RWPE2 (cell line): ENCODE results near the gene GRB10.

ENCODE experiments used
- ATAC-seq: fragments of 200-7000 bp; cut with Tn5 transposase; 3 replicates; pipeline ENCODE4 v1.9.1; 2021; ENCODE audit warnings: low read depth
- DNase-seq: peaks from one replicate; pipeline ENCODE4 v3.0.0-alpha.2; 2020; ENCODE audit warnings: low spot score
- H3K27ac ChIP-seq: fragments of 450-650 bp; 2 replicates; pipeline ENCODE4 v1.5.1; 2017; ENCODE audit warnings: mild to moderate bottlenecking; ENCODE audit not compliant: poor library complexity, severe bottlenecking
- H3K27me3 ChIP-seq: fragments of 250-450 bp; sonication (Bioruptor Pico); 2 replicates; pipeline ENCODE4 v1.5.1; 2021; ENCODE audit warnings: mild to moderate bottlenecking, moderate library complexity; ENCODE audit not compliant: insufficient read depth, poor library complexity, severe bottlenecking
- H3K36me3 ChIP-seq: fragments of 250-450 bp; sonication (Bioruptor Pico); 2 replicates; pipeline ENCODE4 v1.5.1; 2020; ENCODE audit warnings: low read depth, mild to moderate bottlenecking, moderate library complexity
- H3K4me1 ChIP-seq: fragments of 250-450 bp; sonication (Bioruptor Pico); 2 replicates; pipeline ENCODE4 v1.5.1; 2021; ENCODE audit warnings: mild to moderate bottlenecking, moderate library complexity; ENCODE audit not compliant: insufficient read depth, poor library complexity, severe bottlenecking
- H3K4me3 ChIP-seq: fragments of 250-450 bp; sonication (Bioruptor Pico); 2 replicates; pipeline ENCODE4 v1.5.1; 2021; ENCODE audit warnings: mild to moderate bottlenecking, moderate library complexity; ENCODE audit not compliant: severe bottlenecking
- H3K9me3 ChIP-seq: fragments of 250-450 bp; sonication (Bioruptor Pico); 2 replicates; pipeline ENCODE4 v1.5.1; 2021; ENCODE audit warnings: mild to moderate bottlenecking, moderate library complexity; ENCODE audit not compliant: severe bottlenecking
- TF ChIP-seq, protein P1 (sequence below): fragments of 450-650 bp; IDR thresholded peaks from one replicate; pipeline ENCODE4 v1.5.1; 2017; ENCODE audit warnings: mild to moderate bottlenecking, moderate library complexity; ENCODE audit not compliant: poor library complexity, severe bottlenecking

The GRB10 gene

DNA sequence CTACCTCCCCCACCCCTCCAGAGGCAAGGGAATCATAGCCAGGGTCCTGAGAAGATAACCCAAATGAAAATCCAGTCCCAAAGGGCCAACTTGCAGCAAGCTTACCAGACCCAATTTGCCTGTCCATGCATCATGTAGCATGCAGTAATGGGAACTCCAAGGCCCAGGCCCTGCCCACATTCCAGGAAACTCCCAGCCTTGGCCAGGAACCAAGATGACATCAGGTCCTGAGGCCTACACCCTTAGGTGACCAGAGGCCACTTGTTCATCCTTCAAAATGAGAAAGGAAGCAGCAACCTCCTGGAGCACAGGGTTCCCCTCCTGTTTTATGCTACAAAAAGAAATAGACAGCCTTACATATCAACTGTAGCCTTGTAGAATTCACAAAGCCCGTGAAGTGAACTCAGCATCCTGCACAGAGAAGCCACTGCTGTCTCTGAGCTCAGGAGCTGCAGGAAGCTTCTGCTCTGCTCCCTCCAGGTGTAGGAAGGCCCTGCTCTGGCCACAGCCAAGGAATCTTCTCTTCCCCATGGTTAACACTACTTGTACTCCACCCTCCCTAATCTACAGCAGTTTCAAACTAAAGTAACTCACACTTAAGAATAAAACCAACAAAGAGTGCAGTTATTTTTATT, 30.3 kb upstream of the GRB10 start:
- H3K27me3 ChIP-seq, result no peaks in the 10 kb centered on the region
- ATAC-seq (peak; percentile 93), DNase-seq (no peak)
- H3K4me1 ChIP-seq, result peaks cover 17% of the 10 kb centered on the region
- H3K36me3 ChIP-seq, result no peaks in the 10 kb centered on the region
- no peaks in the 10 kb centered on the region for H3K9me3 ChIP-seq
- no peak overlapping the region for H3K4me3 ChIP-seq
- TF ChIP-seq, protein P1, sequence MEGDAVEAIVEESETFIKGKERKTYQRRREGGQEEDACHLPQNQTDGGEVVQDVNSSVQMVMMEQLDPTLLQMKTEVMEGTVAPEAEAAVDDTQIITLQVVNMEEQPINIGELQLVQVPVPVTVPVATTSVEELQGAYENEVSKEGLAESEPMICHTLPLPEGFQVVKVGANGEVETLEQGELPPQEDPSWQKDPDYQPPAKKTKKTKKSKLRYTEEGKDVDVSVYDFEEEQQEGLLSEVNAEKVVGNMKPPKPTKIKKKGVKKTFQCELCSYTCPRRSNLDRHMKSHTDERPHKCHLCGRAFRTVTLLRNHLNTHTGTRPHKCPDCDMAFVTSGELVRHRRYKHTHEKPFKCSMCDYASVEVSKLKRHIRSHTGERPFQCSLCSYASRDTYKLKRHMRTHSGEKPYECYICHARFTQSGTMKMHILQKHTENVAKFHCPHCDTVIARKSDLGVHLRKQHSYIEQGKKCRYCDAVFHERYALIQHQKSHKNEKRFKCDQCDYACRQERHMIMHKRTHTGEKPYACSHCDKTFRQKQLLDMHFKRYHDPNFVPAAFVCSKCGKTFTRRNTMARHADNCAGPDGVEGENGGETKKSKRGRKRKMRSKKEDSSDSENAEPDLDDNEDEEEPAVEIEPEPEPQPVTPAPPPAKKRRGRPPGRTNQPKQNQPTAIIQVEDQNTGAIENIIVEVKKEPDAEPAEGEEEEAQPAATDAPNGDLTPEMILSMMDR, result no peak
- H3K27ac ChIP-seq, result no peak overlapping the region

DNA sequence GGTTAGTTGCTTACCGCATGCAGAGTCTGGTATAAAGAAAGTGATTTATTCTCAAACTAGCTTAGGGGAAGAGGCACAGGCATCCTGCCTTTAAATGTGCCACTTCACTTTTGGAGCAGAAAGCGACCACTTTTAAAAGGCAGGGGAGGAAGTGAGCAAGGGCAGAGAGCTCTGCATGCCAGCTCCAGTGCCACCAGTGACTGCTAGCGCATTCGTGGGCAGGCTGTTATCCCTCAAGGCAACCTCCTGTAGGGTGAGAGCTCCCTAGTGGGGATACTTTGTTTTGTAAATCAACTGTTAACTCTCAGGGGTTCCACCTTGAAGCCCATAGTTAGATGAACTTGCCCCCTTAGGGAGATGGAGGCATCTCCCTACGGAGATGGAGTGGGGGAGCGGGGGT, 29.4 kb upstream of the GRB10 start:
- DNase-seq, result no peak
- no peaks in the 10 kb centered on the region for H3K36me3 ChIP-seq
- H3K4me1 ChIP-seq, result peaks cover 17% of the 10 kb centered on the region
- TF ChIP-seq, protein P1, result no peak
- no peak overlapping the region for H3K27ac ChIP-seq
- H3K4me3 ChIP-seq, result no peak overlapping the region
- ATAC-seq, result no peak
- H3K27me3 ChIP-seq, result no peaks in the 10 kb centered on the region
- no peaks in the 10 kb centered on the region for H3K9me3 ChIP-seq

DNA sequence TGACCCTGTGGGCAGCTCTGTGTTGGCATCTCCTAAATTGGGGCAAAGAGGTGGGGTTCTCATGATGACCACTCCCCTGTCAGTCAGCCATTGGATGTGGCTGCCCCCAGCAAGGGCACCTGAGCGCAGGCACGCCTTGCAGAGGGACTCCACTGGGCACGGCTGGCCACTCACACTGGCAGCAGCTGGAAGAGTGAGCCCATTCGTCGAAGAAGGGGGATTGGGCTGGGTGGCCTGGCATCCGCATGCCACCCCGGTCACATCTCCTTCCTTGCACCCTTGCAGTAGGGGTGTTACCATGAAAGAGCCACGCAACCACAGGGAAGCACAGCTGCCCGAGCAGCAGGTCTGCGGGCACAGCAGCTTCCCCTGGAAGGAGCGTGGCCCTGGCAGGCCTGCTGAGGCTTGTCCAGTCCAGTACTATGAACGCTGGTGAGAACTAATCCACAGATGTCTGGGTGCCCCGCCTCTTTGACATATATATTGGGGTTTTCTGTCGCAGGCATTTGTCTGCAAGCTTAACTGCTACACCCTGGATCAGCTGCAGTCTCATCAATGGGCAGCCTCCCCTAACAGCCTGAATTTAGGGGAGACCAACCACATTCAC, 25.7 kb upstream of the GRB10 start:
- DNase-seq, result no peak
- Histone ChIP-seq H3K4me1 (peaks cover 34% of the 10 kb centered on the region), H3K36me3 (no peaks in the 10 kb centered on the region), H3K9me3 (no peaks in the 10 kb centered on the region), H3K27me3 (no peaks in the 10 kb centered on the region), H3K4me3 (no peak overlapping the region), H3K27ac (no peak overlapping the region)
- TF ChIP-seq, protein P1, result no peak
- peak; percentile 58; the same call in 2 of the 3 replicates for ATAC-seq

DNA sequence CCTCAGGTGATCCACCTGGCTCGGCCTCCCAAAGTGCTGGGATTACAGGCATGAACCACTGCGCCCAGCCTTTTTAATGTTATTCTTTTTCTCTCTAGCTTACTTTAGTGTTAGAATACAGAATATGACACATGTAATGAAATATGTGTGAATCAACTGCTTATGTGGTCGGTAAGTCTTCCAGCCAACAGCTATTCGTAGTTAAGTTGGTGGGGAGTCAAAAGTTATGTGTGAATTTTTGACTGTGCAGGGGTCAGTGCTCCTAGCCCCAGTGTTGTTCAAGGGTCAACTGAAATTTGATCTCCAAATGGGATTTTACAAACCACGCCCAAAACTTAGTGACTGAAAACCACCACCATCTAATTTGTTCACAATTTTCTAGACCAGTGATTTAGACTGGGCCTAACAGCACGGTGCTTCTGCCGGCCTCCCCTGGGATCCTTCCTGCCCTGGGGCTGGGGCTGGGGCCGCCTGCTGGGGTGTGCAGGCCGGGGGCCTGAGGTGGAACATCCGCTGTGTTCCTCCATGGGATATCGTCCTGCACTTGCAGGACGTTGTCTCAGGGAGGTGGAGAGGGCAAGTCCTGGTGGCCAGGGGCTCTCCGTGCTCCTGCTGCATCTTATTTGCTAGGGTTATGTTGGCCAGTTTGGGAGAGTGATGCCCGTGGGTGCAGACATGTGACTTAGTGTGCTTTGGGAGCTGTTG, 24.5 kb upstream of the GRB10 start:
- no peak for DNase-seq
- peaks cover 29% of the 10 kb centered on the region for H3K4me1 ChIP-seq
- no peaks in the 10 kb centered on the region for H3K27me3 ChIP-seq
- peak; percentile 31; the same call in 1 of the 3 replicates for ATAC-seq
- H3K27ac ChIP-seq, result no peak overlapping the region
- H3K9me3 ChIP-seq, result no peaks in the 10 kb centered on the region
- H3K4me3 ChIP-seq, result no peak overlapping the region
- TF ChIP-seq, protein P1, result no peak
- H3K36me3 ChIP-seq, result no peaks in the 10 kb centered on the region
